C4-2B (cell line): ENCODE measurements around the gene ANK3.

ENCODE experiments used
- CTCF ChIP-seq: fragments of 450-650 bp; conservative IDR thresholded peaks from 2 replicates; pipeline ENCODE4 v1.5.1; 2017; ENCODE audit warnings: mild to moderate bottlenecking
- ZFX ChIP-seq: fragments of 450-650 bp; IDR thresholded peaks from 2 replicates; pipeline ENCODE4 v1.6.1; 2017

- TF ChIP-seq CTCF (no peak), ZFX (no peak)
Observed at GRCh38 chr10:60403168-60403873, 13.6 kb upstream of the ANK3 start.
